NCI-H1092 treated with DMSO at 0.1 percent for 48 hours (cell line): ENCODE results near the gene GCGR.

Source experiments
- DNase-seq: peaks from one replicate; lab custom pipeline; 2025; lab: John Stamatoyannopoulos, UW

The GCGR gene

GRCh38 chr17:81849457-81849856, 45.5 kb downstream of the GCGR start:
- no peak for DNase-seq

- no peak for DNase-seq
Observed at GRCh38 chr17:81851423-81851822, 47.5 kb downstream of the GCGR start.

GRCh38 chr17:81852237-81852636, 48.3 kb downstream of the GCGR start:
- DNase-seq: no peak

- no peak for DNase-seq
Observed at GRCh38 chr17:81854974-81855774, 51.2 kb downstream of the GCGR start.

GRCh38 chr17:81858170-81858966, 54.4 kb downstream of the GCGR start:
- DNase-seq: no peak

DNA sequence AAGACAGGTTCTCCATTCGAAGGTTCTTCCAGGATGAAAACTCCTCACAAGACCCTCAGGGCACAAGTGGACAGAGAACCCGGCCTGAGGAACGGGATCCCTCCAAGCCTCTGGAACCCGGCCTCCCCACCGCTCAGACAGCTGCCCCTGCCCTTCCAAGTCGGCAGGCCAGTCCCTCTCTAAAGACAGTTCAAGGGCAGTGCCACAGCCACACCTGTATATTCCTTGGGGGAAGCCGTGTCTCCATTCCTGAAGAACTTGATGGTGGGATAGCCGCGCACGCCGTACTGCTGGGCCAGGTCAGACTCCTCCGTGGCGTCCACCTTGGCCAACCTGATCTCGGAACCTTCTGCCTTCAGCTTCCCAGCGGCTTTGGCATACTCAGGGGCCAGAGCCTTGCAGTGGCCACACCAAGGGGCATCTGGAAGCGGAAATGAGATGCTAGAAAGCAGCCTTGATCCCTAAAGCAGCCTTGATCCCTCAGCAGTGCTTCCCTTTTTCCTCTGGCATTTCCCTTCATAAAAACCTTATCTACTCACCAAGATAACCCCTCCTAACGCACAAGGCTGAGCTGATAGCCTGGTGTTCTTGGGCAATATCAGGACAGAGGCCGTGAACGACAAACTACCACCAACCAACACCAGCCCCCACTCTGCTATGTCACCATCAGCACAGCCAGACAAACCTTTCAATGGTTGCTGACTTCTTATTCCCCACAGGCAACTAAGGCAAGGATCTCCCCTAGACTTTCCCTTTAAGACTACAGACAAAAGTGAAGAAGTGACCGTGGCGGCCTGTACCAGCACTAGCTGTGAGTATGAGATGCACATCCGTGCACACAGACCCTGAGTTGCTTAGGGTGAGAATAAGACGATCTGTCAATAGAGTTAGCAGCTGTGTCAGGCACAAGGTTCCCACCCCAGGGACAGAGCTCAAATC, 55.3 kb downstream of the GCGR start:
- no peak for DNase-seq

GRCh38 chr17:81859906-81860755, 56.2 kb downstream of the GCGR start, which contains the start of gene P4HB:
Gene P4HB (minus strand): TSS chr17:81860535. CDS start chr17:81860471, 64 bp downstream.
- no peak for DNase-seq

GRCh38 chr17:81860756-81861568, 57.0 kb downstream of the GCGR start:
- DNase-seq: peak; percentile 100

- DNase-seq: no peak
Observed at GRCh38 chr17:81863123-81863675, 59.2 kb downstream of the GCGR start.
